Measurements from ENCODE around the gene GLYAT. TPM values are rescaled to one million over a fixed set of nuclear protein-coding genes. Genes with fewer than 3 reads are reported as not detected.

GLYAT gene
- total and polyA plus RNA-seq, 2 donors from 2014 or later (not counting 2 experiments from before 2014, with no cell fraction given), result not detected

Other genes starting within 250 kb of the GLYAT start
- not detected in 2 replicates for gene OR5B21, start 223.8 kb downstream of the GLYAT start, total RNA-seq
- not detected in 2 replicates for gene OR5B21, start 223.8 kb downstream of the GLYAT start, polyA plus RNA-seq
- 14.9 and 33.2 TPM in 2 replicates for gene LPXN, start 156.1 kb downstream of the GLYAT start, total RNA-seq
- gene LPXN, start 156.1 kb downstream of the GLYAT start, polyA plus RNA-seq, result 12.6 and 27.4 TPM in 2 replicates
- 55.5 and 59.0 TPM in 2 replicates for gene ZFP91, start 152.9 kb downstream of the GLYAT start, total RNA-seq
- 14.5 and 18.1 TPM in 2 replicates for gene ZFP91, start 152.9 kb downstream of the GLYAT start, polyA plus RNA-seq
- gene CNTF, start 109.3 kb downstream of the GLYAT start, total RNA-seq, result 1.6 and 1.7 TPM in 2 replicates
- gene CNTF, start 109.3 kb downstream of the GLYAT start, polyA plus RNA-seq, result 0.16 and 0.21 TPM in 2 replicates
- gene GLYATL2, start 112.8 kb upstream of the GLYAT start, total RNA-seq, result 0.28 TPM in 1 of 2 replicates, not detected in the other
- 0.18 and 0.22 TPM in 2 replicates for gene GLYATL2, start 112.8 kb upstream of the GLYAT start, polyA plus RNA-seq
- gene GLYATL1, start 207.5 kb upstream of the GLYAT start, total RNA-seq, result 0.17 and 0.18 TPM in 2 replicates
- 0.08 and 0.20 TPM in 2 replicates for gene GLYATL1, start 207.5 kb upstream of the GLYAT start, polyA plus RNA-seq

All from foreskin keratinocyte (primary cell).